ENCODE results near the gene TOR1B.

Gene TOR1B

GRCh38 chr9:129845373-129845772, 42.4 kb downstream of the TOR1B start:
- DNase-seq (ENCODE audit: low read depth): no peak

- no peak for DNase-seq (ENCODE audit: low read depth)
Observed at GRCh38 chr9:129848712-129849441, 45.9 kb downstream of the TOR1B start.

GRCh38 chr9:129849901-129850300, 46.9 kb downstream of the TOR1B start:
- DNase-seq (ENCODE audit: low read depth): peak; percentile 31

- no peak for DNase-seq (ENCODE audit: low read depth)
Observed at GRCh38 chr9:129850821-129851550, 48.0 kb downstream of the TOR1B start.

GRCh38 chr9:129851821-129852220, 48.8 kb downstream of the TOR1B start:
- DNase-seq (ENCODE audit: low read depth): no peak

- no peak for DNase-seq (ENCODE audit: low read depth)
Observed at GRCh38 chr9:129852579-129852978, 49.6 kb downstream of the TOR1B start.

GRCh38 chr9:129853614-129854013, 50.6 kb downstream of the TOR1B start:
- DNase-seq (ENCODE audit: low read depth): no peak

- DNase-seq (ENCODE audit: low read depth): no peak
Observed at GRCh38 chr9:129854588-129855110, 51.7 kb downstream of the TOR1B start.

GRCh38 chr9:129857207-129857606, 54.2 kb downstream of the TOR1B start:
- no peak for DNase-seq (ENCODE audit: low read depth)

GRCh38 chr9:129858167-129858962, 55.4 kb downstream of the TOR1B start:
- no peak for DNase-seq (ENCODE audit: low read depth)

Data from non-pigmented ciliary epithelial cell (primary cell).